Measurements from ENCODE around the gene NFATC1. TPM values are rescaled to one million over a fixed set of nuclear protein-coding genes. Genes with fewer than 3 reads are reported as not detected.

The NFATC1 gene
- total RNA-seq, 1 experiment from 2014 or later: not detected

DNA sequence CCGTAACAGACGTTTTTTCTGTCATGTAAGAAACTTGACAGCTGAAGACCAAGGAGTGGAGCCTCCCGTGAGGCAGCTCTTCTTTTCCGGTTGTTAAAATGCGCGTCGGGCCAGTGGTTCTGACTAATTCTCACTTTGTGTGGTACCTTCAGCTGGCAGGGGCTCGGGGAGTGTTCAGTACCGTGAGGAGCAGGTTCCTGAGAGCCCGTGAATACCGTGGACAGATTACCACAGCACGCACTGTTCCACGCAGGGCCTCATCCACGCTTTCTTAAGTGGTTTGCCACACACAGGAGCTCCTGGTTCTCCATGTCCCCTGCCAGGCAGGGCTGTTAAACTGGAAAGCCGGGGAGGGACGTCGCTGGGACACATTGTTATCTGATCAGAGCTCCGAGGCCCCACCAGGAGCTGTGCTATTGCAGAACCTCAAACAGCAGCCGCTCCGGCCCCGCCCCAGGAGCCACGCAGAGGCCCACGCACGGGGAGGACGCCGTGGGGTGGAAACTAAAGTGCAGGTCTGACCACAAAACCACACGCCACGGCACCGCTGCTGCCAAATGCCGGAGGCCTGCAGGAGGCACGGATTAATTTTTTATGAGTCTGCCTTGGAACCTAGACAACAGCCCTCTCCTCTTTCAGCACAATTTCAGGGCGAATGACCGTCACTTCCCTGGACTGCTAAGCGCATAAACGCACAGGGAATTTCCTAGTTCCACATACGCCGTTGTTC is 43.3 kb downstream of the NFATC1 start:
- no peak for DNase-seq (ENCODE audit: low read depth)

DNA sequence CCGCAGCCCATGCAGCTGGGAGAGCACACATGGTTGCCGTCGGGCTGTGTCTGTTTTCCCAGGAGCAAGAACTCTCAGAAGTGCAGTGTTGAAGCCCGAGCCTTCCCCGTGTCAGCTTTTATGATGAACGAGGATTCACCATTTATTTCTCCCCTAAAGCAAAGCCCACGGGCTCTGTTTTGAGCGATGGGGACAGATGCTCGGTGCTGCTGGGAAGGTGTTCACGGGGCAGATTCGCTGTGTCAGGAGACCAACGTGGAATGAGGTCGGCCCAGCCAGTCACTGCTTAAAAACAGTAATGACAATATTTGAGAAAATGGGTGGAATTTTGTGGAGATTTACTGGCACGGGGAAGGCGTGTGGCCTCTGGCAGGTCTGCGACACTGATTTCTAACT is 43.9 kb downstream of the NFATC1 start:
- no peak for DNase-seq (ENCODE audit: low read depth)

DNA sequence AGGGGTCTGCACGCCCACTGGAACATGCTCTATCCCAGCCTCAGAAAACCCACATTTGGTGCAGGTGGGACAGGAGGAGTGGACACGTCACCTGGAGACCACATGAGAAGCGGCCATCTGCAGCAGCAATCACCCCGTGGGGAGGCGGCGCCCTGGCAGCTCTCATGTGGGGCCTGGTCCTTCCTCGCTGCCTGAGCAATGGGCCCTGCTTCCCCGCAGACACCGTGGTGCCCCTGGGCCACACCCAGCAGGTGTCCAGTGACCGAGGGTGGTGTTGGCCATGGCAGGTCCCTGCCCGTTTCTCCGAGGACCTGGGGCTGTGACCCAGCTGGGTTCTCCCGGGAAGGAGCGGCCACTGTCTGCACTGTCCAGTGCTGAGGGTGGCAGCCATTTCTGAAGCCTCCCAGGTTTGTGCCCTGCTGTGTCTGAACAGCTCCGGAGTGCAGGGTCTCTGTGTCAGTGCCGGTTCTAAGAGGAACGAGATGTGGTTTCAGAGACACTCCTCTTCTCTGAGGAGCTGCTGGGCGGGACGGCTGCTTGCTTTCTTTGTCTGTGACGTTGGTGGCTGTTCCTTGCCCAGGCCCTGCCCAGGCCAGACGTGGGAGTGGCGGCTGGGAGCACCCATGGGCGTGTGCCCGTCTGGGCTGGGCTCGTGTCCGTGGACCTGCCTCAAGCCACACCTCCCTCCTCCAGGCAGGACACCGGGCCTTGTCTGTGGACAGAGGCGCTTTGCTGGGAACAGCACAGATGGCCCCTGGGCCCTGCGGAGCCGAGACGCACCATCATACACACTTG is 44.8 kb downstream of the NFATC1 start:
- no peak for DNase-seq (ENCODE audit: low read depth)

DNA sequence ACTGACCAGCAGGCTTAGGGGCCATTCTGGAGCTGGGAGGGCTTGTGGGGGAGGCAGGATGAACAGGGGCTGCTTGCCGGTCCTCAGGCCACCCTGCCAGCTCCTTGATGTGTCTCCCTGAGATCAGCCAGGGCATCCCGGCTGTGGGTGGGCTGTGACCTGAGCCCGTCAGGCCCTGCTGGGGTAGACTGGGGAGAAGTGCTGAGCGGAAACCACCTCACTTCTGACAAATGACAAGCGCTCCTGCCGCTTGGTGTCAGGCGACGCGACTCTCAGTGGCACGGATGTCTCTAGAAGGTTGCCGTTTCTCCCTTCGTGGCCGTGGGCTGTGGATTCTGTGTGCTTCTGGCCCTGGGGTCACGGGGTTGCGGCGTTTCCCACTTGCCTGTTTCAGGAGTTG is 45.7 kb downstream of the NFATC1 start:
- no peak for DNase-seq (ENCODE audit: low read depth)

DNA sequence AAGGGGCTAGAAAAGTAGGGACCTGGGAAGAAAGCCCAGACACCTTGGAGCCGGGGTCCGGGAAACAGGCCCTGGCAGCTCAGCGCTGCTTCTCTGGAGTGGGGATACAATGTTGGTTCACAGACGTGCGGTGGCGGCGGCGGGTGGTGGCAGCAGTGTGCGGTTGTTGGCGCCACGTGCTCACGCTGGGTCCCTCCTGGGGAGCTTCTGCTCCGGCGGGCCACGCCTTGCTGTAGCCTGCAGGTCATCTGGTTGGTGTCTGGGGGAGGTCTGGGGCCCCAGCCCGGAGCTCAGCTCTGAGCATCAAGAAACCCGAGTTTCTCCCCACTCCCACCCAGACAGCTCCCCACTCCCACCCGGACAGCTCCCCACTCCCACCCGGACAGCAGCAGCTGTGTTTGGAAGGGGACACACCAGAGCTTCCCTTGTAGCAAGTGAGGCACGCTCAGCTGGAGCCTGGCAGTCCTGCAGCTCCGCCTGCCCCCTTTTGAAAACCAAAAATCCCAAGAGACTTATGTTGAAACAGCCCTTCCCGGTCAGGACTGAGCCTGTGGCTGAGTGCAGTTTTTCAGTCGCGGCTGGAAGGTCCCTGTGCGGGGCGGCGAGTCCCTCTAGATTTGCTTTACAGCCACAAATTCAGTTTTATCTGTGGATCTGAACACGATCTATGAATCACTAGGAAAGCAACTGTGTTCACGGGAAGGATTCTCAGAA is 46.9 kb downstream of the NFATC1 start:
- DNase-seq (ENCODE audit: low read depth): no peak

DNA sequence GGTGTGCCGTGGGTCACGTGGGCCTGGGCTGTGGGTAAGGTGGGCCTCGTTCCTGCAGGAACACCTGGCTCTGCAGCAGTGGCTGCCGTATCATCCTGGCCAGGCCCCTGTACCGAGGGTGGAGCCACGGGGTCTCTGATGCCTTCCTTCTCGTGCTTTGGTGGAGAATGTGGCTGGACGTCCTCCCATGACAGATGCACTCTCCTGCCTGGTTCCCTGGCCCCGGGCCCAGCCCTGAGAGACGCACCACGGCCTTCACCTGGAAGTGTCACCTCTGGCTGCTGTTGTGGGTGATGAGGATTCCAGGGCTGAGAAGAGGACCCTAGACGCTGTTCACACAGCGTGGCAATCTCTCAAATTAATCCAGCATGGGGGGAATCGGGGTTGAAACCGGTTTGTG is 49.5 kb downstream of the NFATC1 start:
- no peak for DNase-seq (ENCODE audit: low read depth)

DNA sequence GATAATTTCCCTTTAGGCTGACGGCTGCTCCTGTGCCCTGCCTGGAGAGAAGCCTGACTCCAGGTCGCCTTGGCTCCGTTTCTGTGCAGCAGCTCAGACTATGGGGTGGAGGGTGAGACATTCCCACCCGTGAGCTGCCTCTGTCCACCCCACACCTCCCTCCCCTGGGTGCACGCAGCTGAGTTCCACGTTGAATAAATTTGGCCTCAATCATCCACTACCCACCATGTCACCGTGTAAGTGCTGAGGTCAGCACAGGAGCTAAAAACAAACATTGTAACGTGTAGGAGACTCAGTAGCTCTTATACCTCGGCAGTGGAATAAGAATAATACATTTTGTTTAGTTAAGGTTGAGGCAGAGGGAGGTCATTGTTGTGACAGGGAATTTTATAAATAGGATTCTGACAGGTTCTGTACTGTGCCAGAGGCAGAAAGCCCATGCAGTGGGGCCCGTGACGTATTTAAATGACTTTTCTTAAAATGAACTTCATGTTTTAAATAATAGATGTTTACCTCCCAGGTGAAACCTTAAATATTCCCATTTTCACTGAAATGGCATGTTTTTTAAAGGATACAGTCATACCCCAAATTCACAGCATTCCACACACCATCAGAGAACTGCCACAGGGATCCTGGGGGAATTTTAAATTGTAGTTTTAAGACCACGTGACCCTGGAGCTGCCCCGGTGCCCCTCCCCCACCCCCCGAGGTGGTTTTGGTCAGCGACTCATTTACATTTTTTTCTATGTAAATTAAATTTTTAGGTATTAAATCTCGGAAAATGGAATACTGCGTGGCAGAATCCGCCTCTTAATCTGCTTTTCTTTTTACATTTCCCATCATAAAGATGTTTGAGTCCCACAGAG is 50.2 kb downstream of the NFATC1 start:
- no peak for DNase-seq (ENCODE audit: low read depth)

DNA sequence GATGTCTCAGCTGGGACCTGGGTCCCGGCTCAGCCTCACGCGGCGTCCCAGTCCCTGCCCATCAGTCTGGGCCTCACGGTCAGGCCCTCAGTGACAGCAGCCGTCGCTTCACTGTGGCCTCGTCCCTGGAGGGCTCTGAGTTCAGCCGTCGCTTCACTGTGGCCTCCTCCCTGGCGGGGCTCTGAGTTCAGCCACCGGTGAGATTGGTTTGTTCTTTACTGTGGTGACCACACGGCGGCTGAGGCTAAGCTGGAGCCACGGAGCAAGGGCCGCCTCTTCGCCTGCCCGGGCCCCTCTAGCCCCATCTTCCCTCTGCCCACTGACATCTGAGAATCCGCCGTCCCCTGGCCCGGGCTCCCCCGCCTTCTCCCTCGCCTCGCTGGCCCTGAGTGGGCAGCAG is 51.2 kb downstream of the NFATC1 start:
- DNase-seq (ENCODE audit: low read depth): no peak

DNA sequence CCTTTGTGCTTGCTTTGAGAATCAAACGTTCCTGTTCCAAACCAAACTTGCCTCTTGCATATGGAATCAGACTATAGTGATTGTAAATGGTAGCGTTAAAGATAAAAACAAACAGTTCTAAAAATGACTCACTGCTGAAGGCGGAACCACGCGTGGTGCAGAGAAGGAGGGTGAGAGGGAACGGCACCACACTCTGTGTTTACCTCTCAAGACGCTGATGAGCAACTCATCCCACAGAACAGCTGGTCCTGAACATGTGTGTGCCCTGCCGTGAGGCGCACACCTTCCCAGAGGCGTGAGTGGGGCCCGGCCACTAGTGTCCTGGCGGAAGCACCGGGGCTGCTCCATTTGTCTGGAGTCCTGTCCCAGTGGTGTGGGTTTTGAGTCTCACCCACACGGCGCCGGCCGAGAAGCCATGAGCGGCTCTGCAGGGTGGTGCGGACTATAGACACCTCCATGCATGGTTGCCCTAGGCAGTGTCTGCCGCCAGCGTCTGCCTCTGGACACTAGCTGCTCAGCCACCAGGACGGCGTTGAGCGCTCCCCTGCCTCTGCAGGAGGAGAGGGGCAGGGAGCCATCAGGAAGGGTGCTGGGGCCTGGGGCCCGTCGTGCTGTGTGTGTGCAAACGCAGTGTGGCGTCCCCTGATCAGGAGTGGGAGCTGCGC is 52.1 kb downstream of the NFATC1 start:
- DNase-seq (ENCODE audit: low read depth): no peak

DNA sequence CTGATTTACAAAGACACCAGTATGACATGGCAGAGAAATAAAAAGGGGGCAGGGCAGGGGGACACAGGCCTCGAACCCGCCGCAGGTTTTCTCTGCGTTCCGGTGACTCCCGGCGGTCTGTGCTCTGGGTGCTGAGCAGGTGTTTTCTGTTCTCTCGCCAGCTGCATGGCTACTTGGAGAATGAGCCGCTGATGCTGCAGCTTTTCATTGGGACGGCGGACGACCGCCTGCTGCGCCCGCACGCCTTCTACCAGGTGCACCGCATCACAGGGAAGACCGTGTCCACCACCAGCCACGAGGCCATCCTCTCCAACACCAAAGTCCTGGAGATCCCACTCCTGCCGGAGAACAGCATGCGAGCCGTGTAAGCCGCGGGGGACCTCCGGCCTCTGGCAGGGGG is 52.9 kb downstream of the NFATC1 start:
- no peak for DNase-seq (ENCODE audit: low read depth)

DNA sequence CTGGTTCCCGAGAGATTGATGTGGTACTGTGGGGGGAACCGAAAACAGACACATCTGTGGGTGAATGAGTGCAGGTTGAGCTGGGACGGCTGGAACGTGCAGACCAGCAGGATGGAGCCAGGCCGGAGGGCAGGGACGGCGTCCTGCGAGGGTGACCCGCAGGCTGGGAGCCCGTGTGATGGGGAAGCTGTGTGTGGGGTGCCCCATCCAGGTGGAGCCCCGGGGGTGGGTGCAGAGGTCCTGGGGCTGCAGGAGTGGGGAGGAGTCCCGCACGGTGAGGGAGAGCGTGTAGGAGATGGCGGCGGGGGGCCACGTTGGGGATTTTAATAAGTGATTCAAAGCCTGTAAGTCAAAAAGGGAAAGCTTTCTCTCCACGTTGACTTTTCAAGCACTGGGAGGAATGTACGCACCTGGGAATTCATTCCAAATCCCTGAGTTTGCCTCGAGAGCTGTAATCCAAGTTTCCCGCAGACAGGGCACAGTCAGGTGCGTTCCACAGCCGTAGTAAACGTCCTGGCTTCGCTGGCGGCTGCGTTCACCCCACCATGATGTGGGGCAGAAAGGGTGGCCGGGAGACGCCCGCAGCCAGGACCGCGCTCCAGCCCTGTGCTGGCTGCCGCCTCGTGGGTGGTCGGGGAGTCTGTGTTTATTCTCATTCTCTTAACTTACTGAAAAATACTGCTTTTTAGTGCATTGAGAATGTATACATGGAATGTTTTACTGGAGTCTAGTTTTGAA is 54.0 kb downstream of the NFATC1 start:
- DNase-seq (ENCODE audit: low read depth): no peak

DNA sequence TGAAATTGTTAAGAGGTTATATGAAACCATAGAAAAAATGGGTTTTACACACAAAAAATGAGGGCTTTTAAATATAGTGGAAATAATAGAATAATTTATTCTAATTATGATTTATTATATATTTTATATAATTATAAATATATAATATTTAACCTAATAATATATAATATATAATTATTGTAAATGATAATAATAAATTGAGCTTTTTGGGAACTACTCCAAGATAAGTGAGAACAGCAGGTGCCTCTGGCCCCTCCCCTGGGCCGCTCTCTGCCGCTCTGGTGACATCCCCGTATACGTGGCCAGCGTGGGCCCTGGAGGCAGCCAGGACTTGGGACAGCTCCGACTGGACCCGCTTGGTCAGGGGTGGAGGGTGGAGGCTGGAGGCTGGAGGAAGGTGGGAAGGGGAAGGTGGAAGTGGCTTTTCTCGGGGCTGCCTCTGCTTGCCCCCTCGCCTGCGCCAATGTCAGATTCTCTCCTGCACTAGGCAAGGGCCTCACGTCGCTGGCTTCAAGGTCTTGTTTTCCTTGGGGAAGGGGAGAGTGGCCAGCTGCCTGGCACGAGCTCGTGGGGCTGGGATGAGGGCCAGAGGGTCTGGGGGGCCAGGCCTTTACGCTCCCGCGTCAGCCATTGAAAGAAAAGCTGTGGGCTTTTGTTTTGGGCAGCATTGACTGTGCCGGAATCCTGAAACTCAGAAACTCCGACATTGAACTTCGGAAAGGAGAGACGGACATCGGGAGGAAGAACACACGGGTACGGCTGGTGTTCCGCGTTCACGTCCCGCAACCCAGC is 54.8 kb downstream of the NFATC1 start:
- DNase-seq (ENCODE audit: low read depth): no peak

DNA sequence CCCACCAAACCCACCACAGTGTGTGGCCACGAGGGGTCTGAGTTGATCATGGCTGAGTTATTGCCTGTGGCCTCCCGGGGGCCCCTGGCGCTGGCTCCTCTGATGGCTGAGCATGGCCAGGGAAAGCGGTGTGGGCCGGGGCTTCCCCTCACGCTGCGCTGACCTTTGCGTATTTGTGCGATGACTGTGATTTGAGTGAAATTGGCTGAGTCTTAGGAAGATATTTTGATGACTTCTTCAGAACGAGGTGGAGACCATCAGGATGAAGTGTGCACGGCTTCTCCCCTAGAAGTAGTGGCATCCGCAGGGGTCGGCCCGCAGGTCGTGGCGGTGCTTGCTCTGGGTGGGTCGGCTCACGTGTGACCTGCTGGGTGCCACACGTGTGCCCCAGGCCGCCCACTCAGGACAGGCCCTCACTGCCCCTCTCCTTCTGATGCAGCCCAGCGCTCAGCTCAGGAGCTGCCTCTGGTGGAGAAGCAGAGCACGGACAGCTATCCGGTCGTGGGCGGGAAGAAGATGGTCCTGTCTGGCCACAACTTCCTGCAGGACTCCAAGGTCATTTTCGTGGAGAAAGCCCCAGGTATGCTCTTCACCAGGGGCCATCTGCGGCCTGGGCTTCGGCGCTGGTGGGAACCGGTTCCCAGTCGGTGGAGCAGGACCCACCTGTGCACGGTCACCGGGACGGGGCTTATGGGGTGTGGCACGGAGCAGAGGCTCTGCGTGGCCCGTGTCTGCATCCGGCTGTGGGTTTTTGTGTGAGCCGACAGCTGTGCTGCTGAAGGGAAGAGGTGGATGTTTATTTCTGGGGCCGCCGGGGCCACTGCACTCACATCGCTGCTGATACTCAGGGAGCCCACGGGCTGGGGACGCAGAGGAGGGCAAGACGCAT is 55.8 kb downstream of the NFATC1 start:
- no peak for DNase-seq (ENCODE audit: low read depth)

DNA sequence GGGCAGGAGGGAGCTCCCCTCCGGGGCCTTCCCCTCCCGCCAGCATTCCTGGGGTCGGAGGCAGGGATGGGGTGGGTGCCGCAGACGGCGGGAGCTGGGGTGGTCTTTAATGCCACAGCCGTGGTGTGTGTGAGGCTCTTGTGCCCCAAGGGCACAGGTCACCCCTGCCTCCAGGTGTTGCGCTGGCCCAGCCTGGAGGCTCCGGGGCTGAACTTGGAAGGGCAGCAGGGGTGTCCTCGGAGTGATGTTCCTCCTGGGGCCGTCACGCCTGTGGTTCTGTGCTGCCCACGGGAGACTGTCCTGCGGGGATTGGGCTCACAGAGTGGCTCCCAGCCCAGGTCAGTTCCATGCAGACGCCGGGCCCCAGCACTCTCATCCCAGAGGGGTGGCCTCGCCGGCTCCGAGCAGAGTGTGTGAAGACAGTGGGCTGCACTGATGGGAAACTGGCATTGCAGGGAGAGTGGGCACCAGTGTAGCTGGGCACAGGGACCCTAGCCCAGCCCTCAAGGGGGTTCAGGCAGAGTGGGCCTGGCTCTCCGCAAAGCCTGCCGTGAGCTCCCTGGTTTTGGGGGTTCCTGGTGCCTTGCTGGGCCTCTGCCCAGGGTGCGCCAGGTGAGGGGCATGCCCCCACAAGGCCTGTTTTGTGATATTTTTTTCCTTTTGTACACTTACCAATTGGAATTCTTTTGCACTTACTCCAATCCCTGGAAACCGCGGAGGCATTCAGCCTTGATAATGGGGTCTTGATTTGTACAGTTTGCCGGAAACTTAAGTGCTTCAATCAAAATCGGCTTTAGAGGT is 56.7 kb downstream of the NFATC1 start:
- no peak for DNase-seq (ENCODE audit: low read depth)

DNA sequence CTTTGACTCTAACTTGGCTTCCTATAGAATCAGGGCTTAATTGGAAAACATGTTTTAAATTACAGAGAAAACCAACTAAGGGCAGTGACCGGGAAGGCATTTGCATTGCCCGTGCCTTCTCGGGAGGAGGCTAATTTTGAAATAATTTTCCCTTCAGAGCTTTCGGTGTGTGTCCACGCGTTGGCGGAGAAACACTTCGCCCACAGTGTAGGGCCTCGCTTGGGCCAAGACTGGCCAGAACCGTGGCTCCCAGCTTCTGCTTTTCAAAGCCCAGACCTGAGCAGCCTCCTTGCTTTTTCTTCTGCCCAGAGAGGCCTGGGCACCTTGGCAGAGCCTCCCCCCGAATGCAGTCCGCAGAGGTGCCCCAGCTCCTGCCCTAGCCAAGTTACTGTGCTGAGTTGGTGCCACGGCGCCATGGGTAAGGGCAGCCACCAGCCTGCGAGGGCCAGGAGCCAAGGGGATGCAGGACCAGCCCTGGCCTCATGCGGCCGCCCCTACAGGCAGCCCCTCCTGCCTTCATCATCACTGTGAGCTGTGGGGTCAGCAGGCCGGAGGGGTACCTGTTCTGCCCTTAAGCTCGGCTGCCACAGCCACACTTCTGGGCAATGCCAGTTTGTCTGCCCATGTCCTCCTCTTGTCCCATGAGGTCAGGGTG is 57.4 kb downstream of the NFATC1 start:
- DNase-seq (ENCODE audit: low read depth): no peak

DNA sequence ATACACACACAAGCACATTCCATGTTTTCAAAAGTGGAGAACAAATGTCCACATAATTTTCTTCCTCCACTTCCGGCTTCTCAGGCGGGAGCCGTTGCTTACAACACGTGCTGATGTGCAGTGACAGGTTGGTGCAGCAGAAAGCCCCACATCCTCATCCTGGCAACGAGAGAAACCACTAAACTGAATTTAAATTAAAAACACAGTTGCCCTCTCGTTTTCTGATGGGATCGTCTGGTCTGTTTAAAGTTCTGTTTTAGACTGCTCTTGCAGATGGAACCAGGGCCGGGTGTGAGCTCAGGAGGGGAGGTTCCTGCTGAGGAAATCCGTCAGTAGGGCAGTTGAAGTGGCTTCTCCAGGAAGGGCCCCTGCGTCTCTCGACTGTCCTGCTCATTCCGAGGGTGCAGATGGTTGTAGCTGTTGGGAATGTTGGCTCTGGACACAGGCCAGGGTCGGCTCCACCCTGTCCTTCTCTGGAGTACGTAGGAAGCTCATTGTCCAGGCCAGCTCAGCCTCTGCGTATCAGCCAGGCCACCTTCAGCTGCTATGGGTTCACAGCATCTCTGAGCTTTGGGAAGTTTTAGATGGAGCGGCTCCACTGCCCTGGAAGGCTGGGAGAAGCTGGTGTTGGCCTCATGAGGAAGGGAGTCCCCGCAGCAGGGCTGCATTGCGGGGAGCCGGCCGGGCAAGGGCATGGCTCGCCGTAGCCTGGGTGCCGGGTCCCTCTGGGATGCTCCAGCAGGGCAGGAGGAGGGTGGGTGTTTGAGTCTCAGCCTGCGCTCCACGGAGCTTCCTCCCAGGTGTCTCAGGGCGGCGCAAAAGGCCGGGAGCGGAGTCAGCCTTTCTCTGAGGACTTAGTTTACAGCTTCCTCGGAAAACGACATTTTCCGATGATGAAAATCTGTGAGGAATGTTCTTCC is 58.3 kb downstream of the NFATC1 start:
- no peak for DNase-seq (ENCODE audit: low read depth)

All from RPMI7951 (cell line).